SKM-1 (cell line): ENCODE data around the gene EPHB2.
"Not testable (repeated sequence)": the region's sequence is repeated elsewhere in the genome, so short reads cannot be mapped to it uniquely, and the experiment has no call there.

Experiments
- DNase-seq: peaks from one replicate; lab custom pipeline; 2025; ENCODE audit not compliant: unreplicated experiment; lab: John Stamatoyannopoulos, UW

Gene EPHB2

DNA sequence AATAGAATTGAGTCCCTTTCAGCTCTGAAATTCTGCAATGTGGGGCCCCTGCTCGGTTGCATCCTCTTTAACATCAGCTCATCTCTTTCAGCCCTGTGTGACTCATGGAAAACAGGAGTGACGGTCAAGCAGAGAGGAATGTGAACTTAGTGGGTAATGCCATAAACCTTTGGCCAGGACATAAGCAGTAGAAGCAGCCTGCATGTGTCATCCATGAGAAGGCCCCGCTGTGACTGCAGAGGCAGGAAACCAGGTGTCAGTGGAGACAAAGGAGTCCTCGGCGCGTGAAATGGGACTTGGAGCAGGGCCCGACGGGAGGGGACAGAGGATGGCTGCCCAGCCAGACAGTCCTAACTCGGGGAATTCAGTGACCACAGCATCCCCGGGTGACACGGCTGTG is 21.1 kb upstream of the EPHB2 start:
- no peak for DNase-seq

- no peak for DNase-seq
These were observed 19.4 kb upstream of the EPHB2 start for GRCh38 chr1:22691031-22691753.

DNA sequence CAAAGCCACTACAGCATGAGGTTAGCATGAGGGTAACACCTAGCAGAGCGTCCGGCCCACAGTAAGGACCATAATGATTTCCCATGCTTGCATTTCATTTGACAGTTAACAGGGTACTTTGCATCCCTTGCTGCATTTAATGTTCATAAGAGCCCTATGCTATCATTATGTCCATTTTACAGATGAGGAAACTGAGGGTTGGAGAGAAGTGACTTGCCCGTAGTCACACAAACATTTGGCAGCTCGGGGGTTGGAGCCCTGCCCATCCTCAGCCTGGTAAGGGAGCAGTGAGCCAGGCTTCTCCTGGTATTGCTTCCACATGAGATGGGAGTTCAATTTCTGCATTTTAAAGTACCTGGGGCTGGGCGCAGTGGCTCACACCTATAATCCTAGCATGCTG is 16.5 kb upstream of the EPHB2 start:
- no peak for DNase-seq

DNA sequence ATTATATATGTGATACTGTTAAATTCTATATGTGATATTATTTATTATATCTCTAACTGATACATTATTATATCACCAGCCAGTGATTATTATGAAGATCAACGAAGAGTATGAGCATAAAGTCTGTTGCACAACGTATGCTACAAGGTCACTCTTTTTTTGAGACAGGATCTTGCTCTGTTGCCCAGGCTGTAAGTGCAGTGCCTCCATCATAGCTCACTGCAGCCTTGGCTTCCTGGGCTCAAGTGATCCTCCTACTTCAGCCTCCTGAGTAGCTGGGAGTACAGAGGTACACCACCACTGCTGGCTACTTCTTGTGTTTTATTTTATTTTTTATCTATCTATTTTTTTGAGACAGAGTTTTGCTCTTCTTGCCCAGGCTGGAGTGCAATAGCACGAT is 14.0 kb upstream of the EPHB2 start:
- DNase-seq: no peak

- DNase-seq: no peak
These were observed 12.7 kb upstream of the EPHB2 start for GRCh38 chr1:22697980-22698379.

- no peak for DNase-seq
These were observed 10.7 kb upstream of the EPHB2 start for GRCh38 chr1:22699681-22700520.

- no peak for DNase-seq
These were observed 8.1 kb upstream of the EPHB2 start for GRCh38 chr1:22702296-22703085.

DNA sequence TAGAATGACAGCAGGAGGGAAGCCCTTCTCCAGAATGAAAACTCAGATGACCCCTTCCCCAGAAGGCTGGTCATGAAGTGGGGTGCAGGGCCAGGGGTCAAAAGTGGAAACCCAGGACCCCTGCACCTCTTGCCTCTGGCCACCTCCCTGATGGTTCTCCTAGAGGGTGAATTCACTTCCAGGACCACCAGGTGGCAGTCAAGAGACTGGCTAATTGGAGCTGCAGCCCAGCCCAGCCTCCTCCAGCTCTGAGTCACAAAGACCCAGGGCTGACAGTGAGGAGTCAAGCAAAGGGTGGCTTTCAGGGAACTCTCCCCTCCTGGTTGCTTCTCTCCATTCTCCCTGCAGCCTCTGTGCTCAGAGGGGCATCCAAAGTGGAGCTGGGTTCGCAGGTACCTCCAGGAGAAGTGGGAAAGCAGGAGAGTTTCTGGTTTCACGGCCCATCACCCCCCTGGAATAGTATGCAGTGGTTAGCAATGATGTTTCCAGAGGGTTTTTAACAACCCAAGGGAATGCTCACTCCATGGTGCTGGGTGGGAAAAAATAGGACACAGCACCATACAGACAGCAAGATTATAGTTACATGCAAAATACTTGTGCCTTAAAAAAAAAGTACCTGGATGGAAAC is 6.1 kb upstream of the EPHB2 start:
- peak; percentile 42 for DNase-seq

DNA sequence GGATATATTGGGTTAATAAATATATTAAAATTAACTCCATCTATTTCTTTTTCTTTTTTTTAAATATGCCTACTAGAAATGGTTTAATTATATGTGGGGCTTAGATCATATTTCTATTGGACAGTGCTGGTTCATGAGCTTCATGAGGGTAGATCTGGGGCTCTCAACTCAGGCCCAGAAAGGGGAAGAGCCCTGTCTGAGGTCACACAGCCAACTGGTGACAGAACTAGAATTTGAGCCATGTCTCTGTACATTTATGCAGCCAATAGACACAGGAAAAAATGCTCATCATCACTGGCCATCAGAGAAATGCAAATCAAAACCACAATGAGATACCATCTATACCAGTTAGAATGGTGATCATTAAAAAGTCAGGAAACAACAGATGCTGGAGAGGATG is 5.1 kb upstream of the EPHB2 start:
- DNase-seq: no peak

GRCh38 chr1:22706100-22706499 is 4.5 kb upstream of the EPHB2 start:
- not testable (repeated sequence) for DNase-seq

GRCh38 chr1:22708777-22709176 is 1.9 kb upstream of the EPHB2 start:
- DNase-seq: peak; percentile 49

GRCh38 chr1:22709227-22709626 is 1.4 kb upstream of the EPHB2 start:
- DNase-seq: no peak

DNA sequence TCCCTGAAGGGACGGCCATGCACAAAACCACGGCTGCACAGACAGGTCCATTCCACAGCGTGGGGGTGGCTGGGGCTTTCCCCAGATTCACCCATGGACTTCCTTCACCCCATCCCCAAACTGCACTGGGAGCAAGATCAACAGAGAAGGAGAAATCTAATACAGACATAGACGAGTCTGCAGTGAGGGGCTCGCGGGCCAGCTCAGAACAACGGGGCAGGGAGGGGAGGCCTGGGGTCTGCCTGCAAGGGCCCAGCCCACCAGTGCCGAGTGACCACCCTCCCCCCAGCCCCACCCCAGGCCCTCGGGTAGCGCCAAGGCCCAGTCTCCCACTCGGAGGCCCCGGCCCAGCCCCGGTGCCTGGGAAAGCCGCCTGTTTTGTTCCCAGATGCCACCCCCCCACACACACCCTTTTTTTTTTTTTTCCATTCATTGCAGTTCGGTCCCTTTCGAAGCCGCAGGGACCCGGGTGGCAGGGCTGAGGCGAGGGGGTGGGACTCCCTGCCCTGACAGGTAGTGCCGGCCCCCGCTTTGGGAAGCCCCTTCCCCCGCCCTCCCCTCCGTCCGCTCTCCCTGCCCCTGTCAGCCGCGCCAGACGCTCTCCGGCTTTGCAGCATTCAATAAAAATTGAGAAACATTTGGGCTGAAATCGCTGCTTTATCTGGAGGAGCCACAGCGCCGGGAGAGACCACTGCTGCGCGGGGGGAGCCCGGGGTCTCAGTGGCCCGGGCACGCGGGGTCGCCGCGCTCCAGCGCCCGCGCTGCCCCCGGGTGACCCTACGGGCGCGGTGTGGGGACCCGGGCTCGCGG is 543 bp upstream of the EPHB2 start:
- DNase-seq: peak; percentile 47

- DNase-seq: no peak
These were observed 432 bp downstream of the EPHB2 start for GRCh38 chr1:22711071-22711470.

- DNase-seq: no peak
These were observed 1.2 kb downstream of the EPHB2 start for GRCh38 chr1:22711591-22712501.

- DNase-seq: no peak
These were observed 2.0 kb downstream of the EPHB2 start for GRCh38 chr1:22712502-22713271.

- no peak for DNase-seq
These were observed 3.8 kb downstream of the EPHB2 start for GRCh38 chr1:22714455-22714854.

DNA sequence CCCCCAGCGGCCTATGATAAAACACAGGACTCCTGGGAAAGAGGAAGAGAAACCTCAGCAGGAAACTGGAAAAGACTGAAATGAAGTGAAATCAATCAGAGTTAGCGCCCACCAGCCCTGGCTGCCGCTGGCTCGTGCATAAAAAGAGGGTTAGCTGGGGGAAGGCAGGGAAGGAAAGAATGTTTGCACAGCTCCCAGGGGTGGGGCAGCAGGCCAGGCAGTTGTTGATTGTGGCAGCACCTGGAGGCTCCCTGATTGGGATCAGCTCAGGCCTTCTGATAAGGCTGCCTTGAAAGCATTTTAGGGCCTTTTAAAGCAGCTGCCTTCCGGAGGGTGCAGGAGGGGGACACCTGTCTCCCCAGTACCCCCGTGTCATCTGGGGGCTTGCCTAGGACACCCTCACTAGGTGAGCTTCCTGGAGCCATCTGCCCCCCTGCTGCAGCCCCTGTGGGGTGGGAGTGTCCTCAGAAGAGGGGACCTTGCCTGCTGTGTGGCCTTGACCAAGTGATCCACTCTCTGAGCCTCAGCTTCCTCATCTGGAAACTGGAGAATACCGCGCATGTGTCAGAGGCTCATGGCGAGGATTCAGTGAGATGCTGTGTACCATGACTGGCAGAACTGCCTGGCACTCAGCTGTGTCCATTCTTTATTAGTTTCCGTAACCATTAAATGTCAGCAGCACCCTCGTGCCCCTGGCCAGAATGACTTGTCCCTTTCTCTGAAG is 6.6 kb downstream of the EPHB2 start:
- DNase-seq: no peak
